ENCODE measurements around the gene STK24. TPM values are rescaled to one million over a fixed set of nuclear protein-coding genes. Genes with fewer than 3 reads are reported as not detected.

Gene STK24
- total RNA-seq, 4 donors from 2014 or later, result 49.8 to 68.9 (median 57.0) TPM

DNA sequence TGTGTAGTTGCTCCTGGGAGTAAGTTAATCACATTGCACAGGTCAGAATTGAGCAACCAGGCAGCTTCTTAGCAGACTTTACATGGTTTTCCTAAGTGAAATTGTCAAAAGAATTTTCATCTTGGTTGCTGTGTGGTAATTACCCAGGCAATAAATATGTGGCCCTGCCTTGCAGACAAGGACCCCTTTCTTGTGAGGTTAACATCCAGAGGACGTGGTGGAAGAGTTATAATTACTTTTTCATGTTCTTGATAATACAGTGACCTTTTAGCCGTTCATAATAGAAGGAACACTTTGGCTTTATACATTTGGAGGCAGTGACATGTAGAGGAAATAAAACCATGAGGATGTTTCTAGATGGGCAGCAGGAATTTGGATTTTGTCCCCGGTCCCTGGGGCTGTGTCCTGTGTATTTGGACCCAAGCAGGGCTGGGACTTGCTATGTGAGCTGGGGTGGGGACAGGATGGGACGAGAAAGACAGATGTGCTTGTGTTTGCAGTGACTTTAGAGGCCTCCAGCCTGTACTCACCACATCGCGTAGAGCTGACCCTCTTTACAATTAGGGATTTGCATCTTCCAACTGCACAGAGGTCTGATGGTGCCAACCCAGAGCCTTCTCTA, 156.2 kb downstream of the STK24 start:
- H3K36me3 ChIP-seq, result peaks cover 0 to 41% (median 0%) of the 10 kb centered on the region in 3 donors
- TF ChIP-seq, protein P1, sequence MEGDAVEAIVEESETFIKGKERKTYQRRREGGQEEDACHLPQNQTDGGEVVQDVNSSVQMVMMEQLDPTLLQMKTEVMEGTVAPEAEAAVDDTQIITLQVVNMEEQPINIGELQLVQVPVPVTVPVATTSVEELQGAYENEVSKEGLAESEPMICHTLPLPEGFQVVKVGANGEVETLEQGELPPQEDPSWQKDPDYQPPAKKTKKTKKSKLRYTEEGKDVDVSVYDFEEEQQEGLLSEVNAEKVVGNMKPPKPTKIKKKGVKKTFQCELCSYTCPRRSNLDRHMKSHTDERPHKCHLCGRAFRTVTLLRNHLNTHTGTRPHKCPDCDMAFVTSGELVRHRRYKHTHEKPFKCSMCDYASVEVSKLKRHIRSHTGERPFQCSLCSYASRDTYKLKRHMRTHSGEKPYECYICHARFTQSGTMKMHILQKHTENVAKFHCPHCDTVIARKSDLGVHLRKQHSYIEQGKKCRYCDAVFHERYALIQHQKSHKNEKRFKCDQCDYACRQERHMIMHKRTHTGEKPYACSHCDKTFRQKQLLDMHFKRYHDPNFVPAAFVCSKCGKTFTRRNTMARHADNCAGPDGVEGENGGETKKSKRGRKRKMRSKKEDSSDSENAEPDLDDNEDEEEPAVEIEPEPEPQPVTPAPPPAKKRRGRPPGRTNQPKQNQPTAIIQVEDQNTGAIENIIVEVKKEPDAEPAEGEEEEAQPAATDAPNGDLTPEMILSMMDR (IDR thresholded peaks at IDR 0.05), result no peak
- TF ChIP-seq EP300 (IDR thresholded peaks at IDR 0.05) (no peak), POLR2A (IDR thresholded peaks at IDR 0.05) (no peak)
- H3K4me3 ChIP-seq, result no peak overlapping the region
- no peaks in the 10 kb centered on the region for H3K27me3 ChIP-seq
- H3K9me3 ChIP-seq, result peaks cover 0 to 3% (median 0%) of the 10 kb centered on the region in 4 donors
- WGBS, 2 donors, result 63 to 65% methylated on average over 6 of the region's 6 CpGs
- no peaks in the 10 kb centered on the region for H3K4me1 ChIP-seq
- H3K27ac ChIP-seq, result no peak overlapping the region
- DNase-seq (ENCODE audit: low spot score in 2 of 2), result no peak

DNA sequence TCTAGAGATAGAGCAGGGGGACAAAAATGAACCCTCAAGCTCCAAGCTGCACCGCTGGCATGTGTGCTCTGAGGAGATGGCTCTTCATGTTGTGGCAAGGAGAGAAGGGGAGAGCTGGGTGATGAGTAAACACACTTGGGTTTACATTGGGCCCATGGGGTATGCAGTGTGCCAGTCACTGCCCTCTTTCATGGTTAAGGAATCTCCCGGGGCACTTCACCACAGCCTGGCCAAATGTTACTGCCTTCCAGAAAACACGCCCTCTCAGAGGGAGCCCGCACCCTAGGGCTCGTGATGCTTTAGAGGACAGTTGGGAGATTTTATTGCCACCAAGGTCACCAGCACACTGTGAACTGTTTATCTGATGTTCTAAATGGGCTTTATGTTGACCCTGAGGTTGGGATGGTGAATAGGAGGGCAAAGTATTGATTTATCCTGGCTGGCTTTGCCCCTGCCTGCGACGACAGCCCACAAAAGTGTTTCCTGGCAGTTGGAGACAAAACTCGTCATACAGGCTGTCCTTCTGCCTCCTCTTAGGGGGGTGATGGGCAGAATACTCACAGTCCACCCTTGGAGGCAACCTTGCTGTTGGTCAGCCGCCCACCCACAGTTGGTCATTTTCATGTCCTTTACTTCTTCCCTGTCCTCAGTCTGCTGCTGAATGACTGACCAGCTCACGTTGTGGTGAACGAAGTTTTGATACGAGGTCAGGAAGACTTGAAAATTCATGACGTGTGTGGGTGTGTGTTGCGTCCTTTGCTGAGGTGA, 156.9 kb downstream of the STK24 start:
- Histone ChIP-seq H3K27ac (no peak overlapping the region), H3K9me3 (peaks cover 0 to 3% (median 0%) of the 10 kb centered on the region in 4 donors), H3K4me3 (no peak overlapping the region), H3K4me1 (no peaks in the 10 kb centered on the region), H3K36me3 (peaks cover 0 to 42% (median 0%) of the 10 kb centered on the region in 3 donors), H3K27me3 (no peaks in the 10 kb centered on the region)
- TF ChIP-seq, protein P1 (IDR thresholded peaks at IDR 0.05), result no peak
- TF ChIP-seq POLR2A (IDR thresholded peaks at IDR 0.05), result no peak
- no peak for TF ChIP-seq EP300 (IDR thresholded peaks at IDR 0.05)
- DNase-seq (ENCODE audit: low spot score in 2 of 2), result no peak
- WGBS, 2 donors, result 70 to 83% methylated on average over 14 of the region's 14 CpGs

DNA sequence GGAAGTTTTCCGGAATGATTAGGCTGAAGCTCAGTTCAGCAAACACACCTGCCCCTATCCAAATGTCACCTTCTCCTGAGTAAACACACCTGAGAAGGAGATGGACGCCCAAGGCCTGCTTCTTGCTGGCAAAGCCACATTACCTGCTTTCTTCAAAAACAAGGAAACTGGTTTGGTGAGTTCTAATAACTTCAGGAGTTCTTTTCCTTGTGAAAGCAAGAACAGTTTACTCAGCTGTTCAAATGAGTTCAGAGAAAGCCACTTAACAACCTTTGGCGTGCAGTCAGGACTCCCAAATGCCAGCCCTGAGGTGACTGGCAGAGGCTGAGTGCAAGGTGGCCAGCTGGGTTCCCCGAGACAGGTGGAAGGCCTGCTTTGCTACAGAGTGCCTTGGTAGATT, 160.5 kb downstream of the STK24 start:
- Histone ChIP-seq H3K4me3 (no peak overlapping the region), H3K9me3 (peaks cover 0 to 3% (median 0%) of the 10 kb centered on the region in 4 donors), H3K4me1 (no peaks in the 10 kb centered on the region), H3K36me3 (peaks cover 0 to 50% (median 0%) of the 10 kb centered on the region in 3 donors), H3K27me3 (no peaks in the 10 kb centered on the region), H3K27ac (no peak overlapping the region)
- 87 to 96% methylated on average over 4 of the region's 4 CpGs for WGBS, 2 donors
- DNase-seq (ENCODE audit: low spot score in 2 of 2), result no peak
- TF ChIP-seq EP300 (IDR thresholded peaks at IDR 0.05) (no peak), POLR2A (IDR thresholded peaks at IDR 0.05) (no peak)
- TF ChIP-seq, protein P1 (IDR thresholded peaks at IDR 0.05), result no peak

DNA sequence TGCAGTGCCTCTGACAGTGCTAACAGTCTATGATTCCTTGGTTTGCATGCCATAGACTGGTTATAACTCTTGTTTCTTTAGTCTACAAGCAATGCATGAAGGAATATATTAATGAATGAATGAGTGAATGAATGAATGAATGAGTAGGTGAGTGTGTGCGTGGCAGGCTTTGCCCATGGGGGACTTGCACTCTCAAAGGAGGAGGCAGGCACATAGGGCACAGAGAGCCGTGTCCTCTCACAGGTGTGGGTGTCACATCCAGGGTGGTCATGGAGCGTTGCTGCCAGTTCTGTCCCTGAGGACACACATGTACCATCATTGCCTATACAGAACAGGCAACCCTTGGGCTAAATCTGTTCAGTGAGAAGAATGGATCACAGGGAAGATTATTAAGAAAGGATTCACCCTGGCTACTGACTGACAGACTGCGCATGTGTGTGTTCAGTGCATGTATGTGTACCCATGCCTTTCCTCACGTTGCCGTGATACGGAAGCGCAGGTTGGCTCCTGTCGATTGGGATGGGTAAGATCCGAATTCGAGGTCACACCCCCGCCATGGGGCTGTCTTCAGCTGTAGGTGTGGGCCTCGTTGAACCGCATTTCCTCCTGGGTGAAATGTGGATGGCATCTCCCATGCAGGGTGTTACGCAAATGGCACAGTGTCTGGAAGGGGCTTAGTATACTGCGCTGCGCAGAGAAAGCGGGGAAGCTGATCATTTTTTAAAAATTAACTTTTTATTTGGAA, 161.4 kb downstream of the STK24 start:
- no peak overlapping the region for H3K4me3 ChIP-seq
- TF ChIP-seq, protein P1 (IDR thresholded peaks at IDR 0.05), result no peak
- TF ChIP-seq POLR2A (IDR thresholded peaks at IDR 0.05) (no peak), EP300 (IDR thresholded peaks at IDR 0.05) (no peak)
- no peak overlapping the region for H3K27ac ChIP-seq
- no peak for DNase-seq (ENCODE audit: low spot score in 2 of 2)
- no peaks in the 10 kb centered on the region for H3K4me1 ChIP-seq
- H3K27me3 ChIP-seq, result no peaks in the 10 kb centered on the region
- H3K36me3 ChIP-seq, result peaks cover 0 to 50% (median 0%) of the 10 kb centered on the region in 3 donors
- WGBS, 2 donors, result 95 to 96% methylated on average over 18 of the region's 18 CpGs
- peaks cover 0 to 3% (median 0%) of the 10 kb centered on the region in 4 donors for H3K9me3 ChIP-seq

Measured in tibial nerve (tissue), 4 donors.